CD1c-positive myeloid dendritic cell (primary cell): ENCODE data around the gene STK17A.

Experiments
- DNase-seq: peaks from one replicate; pipeline ENCODE4 v3.0.0-alpha.2; 2016; ENCODE audit errors: extremely low spot score

STK17A gene

GRCh38 chr7:43582503-43583423 lies at the start of gene STK17A:
Gene STK17A, plus strand, starts transcription at chr7:43583108. Its CDS starts 136 bp downstream, at chr7:43583244.
- peak; percentile 98 for DNase-seq

- DNase-seq = no peak
These were observed 49.0 kb upstream of the STK17A start for GRCh38 chr7:43533801-43534479.

DNA sequence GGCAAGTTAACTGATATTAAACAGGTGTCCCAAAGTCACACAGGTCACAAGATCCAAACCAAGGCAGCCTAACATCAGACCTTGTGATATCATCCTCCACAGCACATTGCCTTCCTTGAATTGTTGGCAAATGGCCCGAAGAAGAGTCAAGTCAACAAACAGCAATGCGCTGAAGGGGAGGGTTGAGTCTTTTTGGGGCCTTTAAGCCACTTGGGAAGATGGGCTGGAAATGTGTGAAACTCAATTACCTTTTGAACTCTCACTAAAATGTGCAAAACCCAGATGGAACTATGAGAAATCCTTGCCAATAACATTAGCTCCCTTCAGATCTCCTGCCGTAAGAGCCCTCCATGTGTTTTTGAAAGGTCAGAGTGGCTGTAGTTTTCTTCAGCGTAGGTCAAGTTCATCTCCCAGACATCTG lies 47.9 kb upstream of the STK17A start:
- no peak for DNase-seq

GRCh38 chr7:43535810-43536585 lies 46.9 kb upstream of the STK17A start:
- no peak for DNase-seq

DNA sequence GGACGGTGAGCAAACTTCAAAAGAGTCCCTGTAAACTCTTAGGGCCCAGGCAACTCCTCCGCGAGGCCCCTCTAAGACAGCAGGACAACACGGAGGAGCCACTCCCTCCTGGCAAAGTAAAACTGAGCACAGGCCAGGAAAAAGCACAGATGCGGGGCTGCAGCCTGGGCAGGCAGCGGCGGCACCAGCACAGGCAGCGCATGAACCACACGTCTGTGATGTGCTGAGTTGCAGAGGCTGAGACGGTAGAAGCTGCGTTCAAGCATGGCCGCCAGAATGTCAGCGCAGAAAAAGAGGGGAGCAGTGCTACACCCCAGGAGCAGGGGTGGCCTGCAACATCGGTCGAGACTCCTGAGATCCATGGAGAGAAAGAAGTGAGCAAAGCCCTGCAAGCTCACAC lies 46.1 kb upstream of the STK17A start:
- DNase-seq = no peak

- no peak for DNase-seq
These were observed 45.0 kb upstream of the STK17A start for GRCh38 chr7:43537765-43538403.

- DNase-seq = no peak
These were observed 44.5 kb upstream of the STK17A start for GRCh38 chr7:43538404-43538771.

GRCh38 chr7:43540471-43540870 lies 42.4 kb upstream of the STK17A start:
- DNase-seq = no peak

DNA sequence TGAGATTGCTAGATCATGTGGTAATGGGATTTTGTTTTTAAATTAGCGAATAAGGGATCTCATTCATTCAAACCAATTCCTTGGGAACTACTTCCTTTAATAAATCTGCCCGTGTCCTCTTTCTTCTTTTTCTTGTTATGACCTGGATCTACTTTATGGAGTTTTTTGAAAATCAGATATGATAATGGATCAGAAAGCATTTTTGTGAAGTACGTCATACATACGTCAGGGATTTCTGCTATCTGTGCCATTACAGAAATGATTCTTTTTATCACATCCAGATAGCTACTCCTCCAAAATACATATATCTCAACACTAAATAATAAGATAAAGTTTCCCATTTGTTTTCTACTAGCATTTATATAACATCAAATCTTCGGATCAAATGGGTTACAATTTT lies 40.2 kb upstream of the STK17A start:
- DNase-seq = no peak

- DNase-seq = no peak
These were observed 36.7 kb upstream of the STK17A start for GRCh38 chr7:43546231-43546630.

DNA sequence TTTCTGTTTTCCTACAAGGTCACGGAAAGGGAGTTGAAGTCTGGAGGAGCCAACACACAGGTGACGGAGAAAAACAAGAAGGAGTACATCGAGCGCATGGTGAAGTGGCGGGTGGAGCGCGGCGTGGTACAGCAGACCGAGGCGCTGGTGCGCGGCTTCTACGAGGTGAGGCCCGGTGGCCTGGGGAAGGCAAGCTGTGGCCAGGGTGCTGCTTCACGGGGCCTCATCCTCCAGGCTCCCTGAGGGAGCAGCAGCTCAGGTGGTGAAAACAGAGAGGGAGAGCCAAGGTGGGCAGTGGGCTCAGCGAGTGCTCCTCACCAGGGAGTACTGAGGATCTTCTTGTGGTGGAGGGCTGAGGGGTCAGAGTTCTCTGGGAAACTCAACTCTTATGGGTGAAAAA lies 32.5 kb upstream of the STK17A start:
- no peak for DNase-seq

DNA sequence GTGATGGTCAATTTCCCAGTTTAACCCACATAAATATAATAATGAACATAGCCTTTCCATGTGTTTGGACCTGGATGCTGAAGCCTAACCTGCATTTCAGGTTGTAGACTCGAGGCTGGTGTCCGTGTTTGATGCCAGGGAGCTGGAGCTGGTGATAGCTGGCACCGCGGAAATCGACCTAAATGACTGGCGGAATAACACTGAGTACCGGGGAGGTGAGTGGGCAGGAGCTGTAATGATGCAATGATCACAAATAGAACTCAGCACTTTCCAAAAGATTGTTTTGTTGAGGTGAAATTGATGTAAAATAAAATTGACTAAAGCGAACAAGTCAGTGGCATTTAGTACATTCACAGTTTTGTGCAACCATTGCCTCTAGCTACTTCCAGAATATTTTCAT lies 30.8 kb upstream of the STK17A start:
- no peak for DNase-seq

GRCh38 chr7:43553999-43554398 lies 28.9 kb upstream of the STK17A start:
- DNase-seq = no peak

DNA sequence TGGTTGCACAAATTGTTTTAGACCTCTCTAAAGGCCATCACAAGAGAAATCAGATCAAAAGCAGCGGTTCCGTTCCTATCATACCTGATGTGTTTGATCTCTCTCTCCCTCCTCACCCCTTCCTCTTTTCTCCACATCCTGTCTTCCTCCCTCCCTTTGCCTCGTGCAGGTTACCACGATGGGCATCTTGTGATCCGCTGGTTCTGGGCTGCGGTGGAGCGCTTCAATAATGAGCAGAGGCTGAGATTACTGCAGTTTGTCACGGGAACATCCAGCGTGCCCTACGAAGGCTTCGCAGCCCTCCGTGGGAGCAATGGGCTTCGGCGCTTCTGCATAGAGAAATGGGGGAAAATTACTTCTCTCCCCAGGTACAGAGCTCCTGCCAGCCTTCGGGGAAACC lies 28.5 kb upstream of the STK17A start:
- DNase-seq = no peak

DNA sequence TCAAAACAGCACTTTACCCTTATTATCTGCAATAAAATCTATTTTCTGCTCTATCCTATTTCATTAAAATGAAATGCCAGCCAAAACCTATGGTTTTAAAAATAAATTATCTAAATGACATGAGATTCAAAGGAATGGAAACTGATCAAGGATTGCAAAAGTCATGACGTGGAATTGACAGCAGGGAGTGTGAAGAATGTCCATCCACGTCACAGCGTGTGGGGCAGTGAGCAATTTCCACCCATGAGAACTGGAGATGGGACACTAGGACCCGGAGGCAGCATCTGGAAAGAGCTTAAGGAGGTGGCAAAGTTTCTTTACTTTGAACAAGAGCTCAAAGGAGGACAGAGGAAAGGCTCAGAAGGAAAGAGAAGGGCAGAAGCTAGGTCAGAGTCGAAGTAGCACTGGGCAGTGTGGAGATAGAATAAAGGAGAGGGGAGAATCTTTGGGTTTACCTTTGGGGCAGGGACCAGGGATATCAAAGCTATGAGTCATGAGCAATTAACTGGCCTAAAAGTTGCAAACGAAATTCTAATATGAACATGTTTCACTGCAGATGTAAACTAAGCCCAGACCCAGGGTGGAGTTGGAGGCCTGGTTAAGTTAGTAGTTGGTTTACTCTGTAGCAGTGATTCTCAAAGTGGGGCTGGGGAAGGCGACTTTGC lies 24.9 kb upstream of the STK17A start:
- DNase-seq = no peak

- DNase-seq = peak; percentile 19
These were observed 23.6 kb upstream of the STK17A start for GRCh38 chr7:43559171-43559945.

DNA sequence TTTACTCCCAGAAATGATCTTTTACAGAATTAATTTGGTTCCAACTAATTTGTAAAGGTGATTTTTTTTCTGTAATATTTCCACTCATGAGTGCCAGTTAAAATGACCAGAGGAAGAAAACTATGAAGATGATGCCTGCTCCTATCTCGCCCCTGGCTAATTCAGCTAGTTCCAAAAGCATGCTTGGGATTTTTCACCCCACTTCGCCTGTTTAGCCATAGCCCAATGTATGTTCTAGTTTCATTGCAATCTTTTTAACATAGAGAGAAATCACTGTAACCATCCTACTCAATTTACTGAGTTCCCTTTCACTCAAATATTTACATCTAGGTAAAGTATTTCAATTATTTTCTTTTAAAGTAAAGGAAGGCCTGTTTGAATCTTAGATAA lies 23.0 kb upstream of the STK17A start:
- no peak for DNase-seq

DNA sequence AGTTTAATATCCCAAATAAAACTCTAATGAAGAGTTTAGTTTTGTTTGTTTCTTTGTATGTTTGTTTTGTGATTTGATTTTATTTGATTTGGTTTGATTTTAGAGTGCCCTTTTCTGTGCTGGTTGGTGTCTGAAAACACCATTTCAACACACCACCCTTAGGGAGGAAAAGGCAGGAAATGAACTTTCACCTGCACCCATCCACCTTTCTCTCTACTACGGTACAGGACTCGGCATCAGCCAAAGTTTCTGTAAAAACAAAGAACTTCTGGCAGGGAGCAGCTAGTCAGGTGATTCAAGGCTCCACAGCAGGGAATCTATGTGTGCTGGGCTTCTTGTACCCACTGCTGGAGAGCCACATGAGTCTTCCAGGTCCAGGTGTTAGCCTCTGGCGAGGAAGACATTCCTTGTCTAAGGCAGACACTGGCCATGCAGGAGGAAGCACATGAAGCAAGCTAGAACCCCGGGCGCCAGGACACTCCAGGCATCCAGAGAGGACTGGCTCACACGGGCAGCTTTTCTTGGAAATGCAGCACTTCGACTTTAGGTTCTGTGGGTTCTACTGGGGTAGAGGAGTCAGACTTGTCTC lies 22.1 kb upstream of the STK17A start:
- no peak for DNase-seq

- DNase-seq = no peak
These were observed 20.5 kb upstream of the STK17A start for GRCh38 chr7:43562383-43562782.

DNA sequence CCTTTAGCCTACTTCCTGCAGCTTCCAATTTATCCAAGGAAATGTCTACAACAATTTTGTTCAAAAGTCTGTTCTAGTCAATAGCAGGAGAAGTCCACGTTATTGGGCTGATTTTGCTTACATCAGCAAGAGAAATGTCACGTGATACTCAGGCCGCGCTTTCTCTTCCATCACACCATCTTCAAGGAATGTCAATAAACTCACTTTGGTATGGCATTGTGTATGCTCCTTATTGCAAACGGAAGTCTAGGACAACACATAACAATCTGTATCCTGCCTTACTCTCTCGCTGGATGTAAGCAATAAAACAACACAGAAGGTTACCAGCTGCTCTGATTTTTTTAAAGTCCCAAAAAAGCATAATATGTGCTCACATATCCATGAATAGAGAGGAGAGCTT lies 17.1 kb upstream of the STK17A start:
- no peak for DNase-seq
